Spleen (tissue), 7 donors: Measurements from ENCODE around the gene SHC4.

Experiments used
- POLR2A ChIP-seq, 3 donors: fragments of 450-650 bp; IDR thresholded peaks; one replicate each; pipeline ENCODE4 v1.5.1; 2017; ENCODE audit warnings: antibody characterized with exemption in 3 of 3, mild to moderate bottlenecking in 1 of 3
- POLR2AphosphoS5 ChIP-seq, 3 donors: sonication (generic); formaldehyde crosslinking; IDR thresholded peaks; one replicate each; pipeline ENCODE4 v1.5.1; 2017; ENCODE audit warnings: antibody characterized with exemption in 3 of 3
- TF ChIP-seq, protein P1 (sequence below), 11 experiments: fragments of 200-600 bp in 7 of 11; fragments of 450-650 bp in 4 of 11; sonication (generic) in 4 of 11; IDR thresholded peaks in 8 of 11; conservative IDR thresholded peaks in 3 of 11; 1 replicate in 7 of 11; 2 replicates in 4 of 11; pipeline versions ENCODE4 v1.4.0 to v1.8.0; 2016 to 2021; ENCODE audit warnings: antibody characterized with exemption in 11 of 11, inconsistent platforms in 4 of 11, mild to moderate bottlenecking in 1 of 11
- donor health status: DM: no; HTN: no; CAD: no; lungs with moderate emphysema.
- donor health status: DM: no; HTN: no; CAD: no.
- donor health status: DM: no; HTN: no; CAD: no.

DNA sequence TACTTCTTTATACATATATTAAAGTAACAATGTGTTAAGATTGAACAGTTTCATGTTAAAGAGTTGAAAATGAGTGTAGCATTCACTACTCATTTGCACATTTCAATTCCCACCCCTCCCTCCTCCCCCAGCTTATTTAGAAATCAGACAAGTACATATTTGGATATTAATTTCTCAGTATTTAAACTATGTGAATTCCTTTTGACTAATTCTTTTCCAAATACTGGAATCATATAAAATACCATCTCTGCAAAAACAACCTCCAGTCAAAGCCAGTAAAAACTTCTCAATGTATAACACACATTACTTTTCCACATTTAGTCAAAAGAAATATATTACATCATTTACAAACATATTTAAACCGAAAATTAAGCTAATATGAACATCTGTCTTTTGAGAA lies 25.5 kb upstream of the SHC4 start:
- TF ChIP-seq POLR2AphosphoS5 (IDR thresholded peaks at IDR 0.05) (no peak), POLR2A (IDR thresholded peaks at IDR 0.05) (no peak)
- TF ChIP-seq, protein P1, sequence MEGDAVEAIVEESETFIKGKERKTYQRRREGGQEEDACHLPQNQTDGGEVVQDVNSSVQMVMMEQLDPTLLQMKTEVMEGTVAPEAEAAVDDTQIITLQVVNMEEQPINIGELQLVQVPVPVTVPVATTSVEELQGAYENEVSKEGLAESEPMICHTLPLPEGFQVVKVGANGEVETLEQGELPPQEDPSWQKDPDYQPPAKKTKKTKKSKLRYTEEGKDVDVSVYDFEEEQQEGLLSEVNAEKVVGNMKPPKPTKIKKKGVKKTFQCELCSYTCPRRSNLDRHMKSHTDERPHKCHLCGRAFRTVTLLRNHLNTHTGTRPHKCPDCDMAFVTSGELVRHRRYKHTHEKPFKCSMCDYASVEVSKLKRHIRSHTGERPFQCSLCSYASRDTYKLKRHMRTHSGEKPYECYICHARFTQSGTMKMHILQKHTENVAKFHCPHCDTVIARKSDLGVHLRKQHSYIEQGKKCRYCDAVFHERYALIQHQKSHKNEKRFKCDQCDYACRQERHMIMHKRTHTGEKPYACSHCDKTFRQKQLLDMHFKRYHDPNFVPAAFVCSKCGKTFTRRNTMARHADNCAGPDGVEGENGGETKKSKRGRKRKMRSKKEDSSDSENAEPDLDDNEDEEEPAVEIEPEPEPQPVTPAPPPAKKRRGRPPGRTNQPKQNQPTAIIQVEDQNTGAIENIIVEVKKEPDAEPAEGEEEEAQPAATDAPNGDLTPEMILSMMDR (IDR thresholded peaks at IDR 0.05 in 8 of 11, conservative IDR thresholded peaks at IDR 0.05 in 3 of 11): no peak
